Measurements from ENCODE around the gene RGS6.

GRCh38 chr14:72254937-72255472 is 322.8 kb downstream of the RGS6 start:
- TF ChIP-seq CTCF (conservative IDR thresholded peaks at IDR 0.05 in 1 of 2, IDR thresholded peaks at IDR 0.05 in 1 of 2; ENCODE audit: low read depth in 1 of 2, low read length in 2 of 2), result no peak
- no peak for TF ChIP-seq EZH2 (IDR thresholded peaks at IDR 0.05; ENCODE audit: low read length, missing control alignments)

All from fibroblast of lung (primary cell).